Testis (tissue), 2 donors: Measurements from ENCODE around the gene ZMAT5.

Experiments
- CTCF ChIP-seq, 3 experiments: fragments of 450-650 bp in 2 of 3; fragments of 200-600 bp in 1 of 3; sonication (generic) in 1 of 3; IDR thresholded peaks; one replicate each; pipeline ENCODE4 v1.5.1; 2016 to 2019; ENCODE audit warnings: antibody characterized with exemption in 3 of 3, mild to moderate bottlenecking in 2 of 3, moderate library complexity in 1 of 3
- POLR2A ChIP-seq: fragments of 450-650 bp; IDR thresholded peaks from one replicate; pipeline ENCODE4 v1.6.1; 2017; ENCODE audit warnings: antibody characterized with exemption, mild to moderate bottlenecking, moderate library complexity

DNA sequence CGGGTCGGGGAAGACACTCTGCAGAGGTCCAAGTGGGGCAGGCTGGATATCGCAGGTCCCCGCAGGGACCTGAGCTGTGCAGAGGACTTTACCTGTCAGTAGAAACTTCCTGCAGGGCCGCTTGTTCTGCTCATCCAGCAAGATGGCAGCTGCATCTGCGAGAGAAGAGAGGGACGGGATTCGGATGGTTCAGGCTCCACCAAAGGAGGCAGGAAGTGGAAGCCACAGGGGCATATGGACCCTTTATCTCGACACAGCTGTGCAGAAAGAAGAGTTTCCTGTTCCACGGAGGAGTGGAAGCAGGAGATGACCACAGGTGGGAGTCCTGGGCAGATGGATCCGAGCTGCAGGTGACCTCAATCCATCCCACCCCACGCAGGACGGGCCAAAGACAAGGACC lies 24.5 kb downstream of the ZMAT5 start:
- TF ChIP-seq CTCF (IDR thresholded peaks at IDR 0.05): no peak
- no peak for TF ChIP-seq POLR2A
